HG02981 (cell line): ENCODE data around the gene CDCP1.
"Not testable (repeated sequence)": the region's sequence is repeated elsewhere in the genome, so short reads cannot be mapped to it uniquely, and the experiment has no call there.

Experiments
- ATAC-seq: cut with Tn5 transposase; IDR thresholded peaks from one replicate; pipeline ENCODE4 v1.9.1; 2021; ENCODE audit warnings: mild to moderate bottlenecking, moderate library complexity; ENCODE audit not compliant: unreplicated experiment

CDCP1 gene

GRCh38 chr3:45171283-45171682, 25.1 kb upstream of the CDCP1 start:
- no peak for ATAC-seq

DNA sequence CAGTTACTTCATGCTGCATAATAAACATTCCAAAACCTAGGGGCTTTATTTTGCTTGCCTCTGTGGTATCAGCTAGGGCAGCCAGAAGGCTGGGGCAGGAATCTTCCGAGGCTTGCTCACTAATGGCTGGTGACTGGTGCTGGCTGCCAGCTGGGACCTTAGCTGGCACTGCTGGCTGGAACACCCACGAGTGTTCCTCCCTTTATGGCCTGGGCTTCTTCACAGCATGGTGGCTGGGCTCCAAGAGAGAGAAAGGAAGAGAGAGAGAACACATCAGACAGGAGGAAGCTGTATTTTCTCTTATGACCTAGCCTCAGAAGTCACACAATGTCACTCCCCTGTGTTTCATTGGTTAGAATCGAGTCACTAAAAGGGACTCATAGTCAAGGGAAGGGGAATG, 23.9 kb upstream of the CDCP1 start:
- no peak for ATAC-seq

DNA sequence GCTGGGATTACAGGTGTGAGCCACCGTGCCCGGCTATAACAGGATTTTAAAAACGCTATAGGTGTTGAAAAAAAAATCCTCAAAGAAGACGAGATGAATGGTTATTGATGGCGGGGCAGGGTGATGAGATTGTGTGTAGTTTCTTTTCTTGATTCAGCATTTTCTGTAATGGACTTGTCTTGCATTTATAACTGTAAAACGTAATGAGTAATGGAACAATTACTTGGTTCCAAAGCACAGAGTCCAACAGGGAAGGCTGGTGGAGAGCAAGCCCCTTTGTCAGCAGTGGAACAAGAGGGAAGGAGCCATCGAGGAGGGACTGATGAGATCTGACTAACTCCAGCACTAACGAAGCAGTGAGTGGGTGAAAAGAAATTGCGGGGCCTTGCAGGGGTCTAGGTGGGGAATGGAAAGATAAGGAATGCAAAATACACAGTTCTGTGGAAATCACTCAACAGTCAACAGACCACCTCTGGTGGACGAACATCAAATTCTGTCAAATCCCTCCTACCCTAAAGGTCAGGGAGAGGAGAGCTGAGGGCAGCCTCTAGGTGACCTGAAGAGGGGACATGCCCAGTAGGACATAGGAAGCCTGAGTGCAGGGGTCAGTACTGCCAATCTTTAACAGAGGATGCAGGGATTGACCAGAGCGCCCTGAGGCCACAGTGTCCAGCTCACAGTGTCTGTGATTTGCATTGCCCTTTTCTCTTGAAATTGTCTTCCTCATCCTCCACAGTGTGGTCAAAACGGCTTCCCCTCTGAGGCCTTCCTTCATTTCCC, 23.1 kb upstream of the CDCP1 start:
- ATAC-seq, result no peak

- ATAC-seq, result no peak
Observed at GRCh38 chr3:45168451-45168850, 22.3 kb upstream of the CDCP1 start.

GRCh38 chr3:45167011-45167911, 21.1 kb upstream of the CDCP1 start:
- ATAC-seq, result peak; percentile 92

DNA sequence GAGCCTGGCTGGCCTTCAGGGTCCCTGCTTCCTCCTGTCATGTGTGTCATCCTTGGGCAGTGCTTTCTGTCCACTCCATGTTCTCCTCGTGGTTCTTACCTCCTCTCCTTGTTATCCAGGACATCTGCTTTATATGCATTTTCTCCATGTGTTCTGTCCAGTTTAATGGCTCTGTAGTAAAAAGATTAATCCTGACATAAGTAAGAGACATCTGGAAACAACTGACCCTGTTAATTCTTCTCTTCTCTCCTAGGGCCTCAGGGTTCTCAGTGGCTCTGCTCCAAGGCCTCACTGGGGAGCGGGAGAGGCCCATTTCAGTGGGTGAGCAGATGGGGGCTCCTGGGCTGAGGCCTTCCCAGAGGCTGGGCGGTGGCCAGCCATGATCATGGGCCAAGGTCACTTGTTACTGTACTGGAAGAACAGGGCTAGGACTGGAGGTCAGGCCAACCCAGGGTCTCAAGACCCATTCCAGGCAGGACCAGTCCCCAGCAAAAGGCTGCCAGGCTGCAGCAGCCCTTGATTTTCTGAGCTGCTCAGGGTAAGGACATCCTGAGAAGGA, 20.2 kb upstream of the CDCP1 start:
- no peak for ATAC-seq

- no peak for ATAC-seq
Observed at GRCh38 chr3:45165497-45166283, 19.5 kb upstream of the CDCP1 start.

DNA sequence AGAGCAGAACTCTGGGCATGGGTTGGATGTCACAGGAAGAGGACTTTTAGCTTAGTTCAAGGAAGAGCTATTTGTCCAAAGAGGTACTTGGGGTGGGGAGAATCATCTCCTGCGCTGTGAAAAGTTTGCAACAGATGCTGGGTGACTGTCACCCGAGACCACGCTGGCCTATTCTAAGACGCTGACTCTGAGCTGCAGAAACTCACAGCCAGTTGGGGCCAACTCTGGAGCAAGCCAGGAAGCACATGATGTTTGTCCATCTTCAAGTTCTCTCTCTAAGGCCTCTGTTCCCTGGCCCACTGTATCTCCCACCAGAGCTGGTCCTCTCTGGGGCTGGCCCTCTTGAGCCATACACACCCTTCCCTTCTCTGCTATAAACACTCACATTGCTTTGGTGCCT, 17.9 kb upstream of the CDCP1 start:
- ATAC-seq, result no peak

DNA sequence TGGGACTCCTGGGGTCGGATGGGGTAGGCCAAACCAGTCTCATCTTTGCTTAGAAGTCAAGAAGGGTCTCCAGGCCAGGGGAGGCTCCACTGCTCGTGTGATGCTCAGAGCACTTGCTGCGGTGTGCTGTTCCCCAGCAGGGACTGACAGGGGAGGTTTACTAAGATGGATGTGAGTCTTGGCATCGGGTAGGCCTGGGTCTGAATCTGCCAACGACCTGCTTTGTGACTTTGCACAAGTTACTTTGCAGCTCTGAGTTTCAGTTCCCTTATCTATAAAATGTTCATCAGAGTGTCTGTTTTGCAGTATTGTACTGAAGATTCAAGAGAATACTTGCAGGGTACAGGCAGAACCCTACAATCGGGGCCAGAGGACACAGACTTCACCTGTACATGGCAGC, 17.3 kb upstream of the CDCP1 start:
- ATAC-seq, result no peak

DNA sequence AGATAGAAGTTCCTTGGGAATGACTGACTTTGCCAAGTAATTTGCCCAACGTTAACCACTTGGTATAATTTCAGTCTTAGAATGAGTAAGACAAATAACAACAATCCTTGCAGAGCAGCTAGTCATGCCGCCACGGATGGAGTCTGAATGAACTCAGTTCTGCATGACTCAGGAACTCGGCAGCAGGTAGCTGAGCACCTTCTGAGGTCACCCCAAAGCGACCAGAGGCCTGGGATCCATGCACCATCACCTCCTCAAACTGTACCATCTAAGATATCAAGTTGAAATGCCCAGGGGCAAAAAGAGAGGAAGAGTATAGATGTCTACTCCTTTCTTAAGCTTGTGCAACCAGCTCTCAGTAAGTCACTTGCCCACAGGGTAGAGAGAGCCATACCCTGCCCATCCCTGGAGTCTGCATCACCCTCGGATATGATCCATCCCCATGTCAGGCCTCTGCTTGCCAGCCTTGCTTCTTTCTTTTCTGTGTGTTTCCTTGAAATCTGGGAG, 8.5 kb upstream of the CDCP1 start:
- no peak for ATAC-seq

GRCh38 chr3:45153658-45154437, 7.7 kb upstream of the CDCP1 start:
- ATAC-seq, result no peak

GRCh38 chr3:45152307-45152706, 6.1 kb upstream of the CDCP1 start:
- no peak for ATAC-seq

DNA sequence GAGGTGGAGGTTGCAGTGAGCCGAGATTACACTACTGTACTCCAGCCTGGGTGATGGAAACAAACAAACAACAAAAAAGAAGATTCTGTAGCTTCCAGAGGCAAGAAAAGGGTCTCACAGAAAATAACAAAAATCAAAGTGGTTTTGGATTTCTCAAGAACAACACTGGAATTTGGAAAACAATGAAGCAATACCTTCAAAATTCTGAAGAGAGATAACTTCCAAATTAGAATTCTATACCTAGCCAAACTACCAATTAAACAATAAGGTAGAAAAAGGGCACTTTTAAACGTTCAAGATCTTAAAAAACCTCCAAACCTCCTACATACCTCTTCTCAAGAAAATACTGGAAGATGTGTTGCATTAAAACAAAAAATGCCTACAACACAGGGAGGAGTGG, 4.9 kb upstream of the CDCP1 start:
- ATAC-seq, result no peak

DNA sequence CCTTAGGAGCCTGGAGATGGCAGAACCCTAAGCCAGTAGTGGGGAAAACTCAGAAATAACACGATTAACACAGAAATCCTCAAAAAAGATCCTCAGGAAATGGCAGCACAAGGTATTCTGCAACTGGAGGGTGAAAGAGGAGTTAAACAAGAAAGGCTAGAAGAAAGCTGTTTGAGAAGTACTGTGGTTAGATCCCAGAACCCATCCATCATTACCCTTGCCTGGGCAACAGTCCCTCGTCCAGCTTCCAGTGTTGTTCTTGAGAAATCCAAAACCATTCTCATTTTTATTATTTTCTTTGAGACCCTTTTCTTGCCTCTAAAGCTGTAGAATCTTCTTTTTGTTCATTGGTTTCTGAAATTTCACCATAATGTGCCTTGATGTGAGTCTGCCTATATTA, 2.7 kb upstream of the CDCP1 start:
- ATAC-seq, result no peak

DNA sequence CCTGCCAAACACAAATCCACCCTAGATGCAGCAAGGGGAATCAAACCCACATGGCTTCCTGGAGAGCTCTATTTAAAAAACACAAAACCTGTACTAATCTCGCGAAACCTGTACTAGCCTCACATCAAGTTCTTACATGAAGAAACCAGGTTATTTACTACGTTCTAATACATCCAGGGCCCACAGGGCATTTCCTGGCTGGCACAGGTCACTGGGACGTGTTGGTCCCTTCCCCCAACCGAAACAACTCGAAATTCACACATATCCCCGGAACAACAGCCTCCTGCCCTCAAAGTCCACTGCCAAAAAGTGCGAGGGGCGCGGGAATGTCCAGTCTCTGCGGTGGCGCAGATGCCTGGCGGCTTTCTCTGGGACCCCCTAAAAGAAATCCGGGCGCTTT, 955 bp downstream of the CDCP1 start:
- ATAC-seq, result no peak

- peak; percentile 62 for ATAC-seq
Observed at GRCh38 chr3:45143673-45144671, 2.2 kb downstream of the CDCP1 start.

- ATAC-seq, result not testable (repeated sequence)
Observed at GRCh38 chr3:45140770-45141155, 5.4 kb downstream of the CDCP1 start.

DNA sequence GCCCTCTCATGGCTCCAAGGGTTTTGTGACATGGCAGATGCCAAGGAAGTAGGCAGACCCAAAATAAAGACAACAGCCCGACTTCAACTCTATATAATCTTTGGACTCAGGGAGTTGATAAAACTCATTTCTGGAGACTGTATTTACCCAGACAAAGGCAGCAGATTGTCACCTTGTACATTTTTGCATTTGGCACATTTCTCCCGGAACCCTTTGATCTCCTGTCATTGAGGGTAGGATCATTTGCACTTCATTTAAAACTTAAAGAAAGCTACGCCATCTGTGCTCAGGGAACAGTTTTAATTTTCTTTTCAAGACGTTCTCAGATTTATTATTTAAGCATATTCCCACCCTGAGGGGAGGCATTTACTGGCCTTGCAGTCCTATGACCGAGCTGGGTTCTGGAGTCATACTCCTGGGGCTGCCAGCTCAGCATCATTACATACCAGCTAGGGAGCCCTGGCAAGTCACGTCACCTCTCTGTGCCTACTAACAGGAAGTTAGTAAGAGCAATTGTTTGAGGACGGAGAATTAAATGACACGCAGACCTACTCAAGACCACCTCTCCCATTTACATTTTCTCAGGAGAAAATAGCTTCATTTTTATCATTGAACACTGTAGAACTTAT, 5.9 kb downstream of the CDCP1 start:
- ATAC-seq, result no peak
